Right forelimb (tissue), 1 donor: Measurements from ENCODE around the gene RHBDL2.
"Not testable (repeated sequence)": the region's sequence is repeated elsewhere in the genome, so short reads cannot be mapped to it uniquely, and the experiment has no call there.

ENCODE experiments used
- DNase-seq: peaks from one replicate; pipeline ENCODE4 v3.0.0-alpha.2; 2018

Gene RHBDL2, protein sequence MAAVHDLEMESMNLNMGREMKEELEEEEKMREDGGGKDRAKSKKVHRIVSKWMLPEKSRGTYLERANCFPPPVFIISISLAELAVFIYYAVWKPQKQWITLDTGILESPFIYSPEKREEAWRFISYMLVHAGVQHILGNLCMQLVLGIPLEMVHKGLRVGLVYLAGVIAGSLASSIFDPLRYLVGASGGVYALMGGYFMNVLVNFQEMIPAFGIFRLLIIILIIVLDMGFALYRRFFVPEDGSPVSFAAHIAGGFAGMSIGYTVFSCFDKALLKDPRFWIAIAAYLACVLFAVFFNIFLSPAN

DNA sequence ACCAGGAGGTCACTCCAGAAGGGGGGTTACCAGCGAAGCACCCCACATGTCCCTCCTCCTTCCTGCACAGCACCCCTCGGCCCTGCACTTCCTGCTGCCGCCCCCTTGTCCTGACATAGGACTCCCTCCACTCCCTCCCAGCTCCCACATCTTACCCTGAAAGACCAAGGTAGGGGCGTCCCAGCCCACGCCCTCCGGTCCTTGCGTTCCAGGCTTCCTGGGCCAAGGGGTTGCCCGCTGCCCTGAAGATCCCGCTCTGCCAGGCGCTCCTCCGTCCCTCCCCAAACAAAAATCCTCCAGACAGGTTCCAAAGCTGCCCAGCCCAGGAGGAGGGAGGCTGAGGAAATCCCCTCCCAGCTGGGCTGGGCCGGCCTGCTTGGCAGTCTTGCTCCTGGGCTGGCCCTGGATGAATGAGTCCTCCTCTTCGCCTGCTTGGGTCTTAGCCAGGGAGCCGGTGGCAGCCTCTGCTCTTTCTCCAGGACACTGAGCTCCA, at the start of gene RHBDL2:
Gene RHBDL2, minus strand, starts transcription at position 304 of the 493 bp plus-strand sequence. CDS start 22,618 bp downstream, outside the sequence.
- peak; percentile 76 for DNase-seq

DNA sequence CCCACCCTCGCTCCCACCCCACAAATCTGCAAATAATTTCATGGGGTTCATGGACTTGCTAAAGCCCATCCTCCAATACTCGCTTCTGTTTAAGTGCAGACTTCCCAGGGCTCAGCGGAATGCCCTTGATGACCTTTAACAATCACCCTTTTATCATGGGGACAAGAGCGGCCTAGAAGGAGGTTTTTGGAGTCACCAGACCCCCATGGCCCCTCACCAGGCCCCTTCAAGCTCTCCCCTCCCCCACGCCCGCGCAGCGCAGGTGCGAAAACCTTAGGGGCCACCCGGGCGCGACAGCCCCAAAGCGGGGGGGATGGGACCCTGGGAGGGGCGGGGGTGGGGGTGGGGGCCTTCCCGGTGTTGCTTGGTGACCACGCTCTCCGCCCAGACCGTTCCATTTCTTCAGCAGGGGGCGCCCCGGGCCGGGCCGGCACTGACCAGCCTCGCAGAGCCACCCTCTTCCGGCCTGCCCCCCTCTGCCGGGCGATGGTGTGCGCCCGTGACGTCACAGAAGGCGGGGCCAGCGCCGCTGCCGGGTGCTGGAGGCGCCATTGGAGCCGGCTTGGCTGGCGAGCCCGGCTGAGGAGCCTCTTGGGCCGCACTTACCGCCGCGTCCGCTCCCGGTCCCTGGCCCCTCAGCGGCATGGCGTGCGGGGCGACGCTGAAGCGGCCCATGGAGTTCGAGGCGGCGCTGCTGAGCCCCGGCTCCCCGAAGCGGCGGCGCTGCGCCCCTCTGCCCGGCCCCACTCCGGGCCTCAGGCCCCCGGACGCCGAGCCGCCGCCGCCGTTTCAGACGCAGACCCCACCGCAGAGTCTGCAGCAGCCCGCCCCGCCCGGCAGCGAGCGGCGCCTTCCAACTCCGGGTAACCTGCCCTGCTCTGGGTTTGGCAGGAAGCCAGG, 49.4 kb upstream of the RHBDL2 start, which contains the start of gene AKIRIN1:
Gene AKIRIN1, plus strand, starts transcription at position 539 of the 900 bp plus-strand sequence. Its CDS starts 105 bp downstream, at position 644.
- DNase-seq = peak; percentile 100

DNA sequence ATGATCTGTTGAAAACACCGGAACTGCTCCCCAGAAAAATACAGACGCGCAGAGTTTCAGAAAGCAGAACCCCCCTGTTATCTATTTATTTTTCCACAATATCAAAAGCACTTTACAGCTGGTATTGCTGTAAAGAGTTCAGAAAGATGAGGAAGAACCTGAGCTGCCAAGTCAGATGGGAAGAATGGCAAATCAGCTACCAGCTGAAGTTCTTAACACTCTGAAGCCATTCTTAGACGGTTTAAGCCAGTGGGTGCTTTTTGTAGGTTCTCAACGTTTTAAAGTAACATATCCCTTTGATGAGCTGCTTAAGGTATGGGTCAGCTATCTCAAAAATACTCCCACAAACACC, 48.7 kb upstream of the RHBDL2 start:
- DNase-seq = no peak

DNA sequence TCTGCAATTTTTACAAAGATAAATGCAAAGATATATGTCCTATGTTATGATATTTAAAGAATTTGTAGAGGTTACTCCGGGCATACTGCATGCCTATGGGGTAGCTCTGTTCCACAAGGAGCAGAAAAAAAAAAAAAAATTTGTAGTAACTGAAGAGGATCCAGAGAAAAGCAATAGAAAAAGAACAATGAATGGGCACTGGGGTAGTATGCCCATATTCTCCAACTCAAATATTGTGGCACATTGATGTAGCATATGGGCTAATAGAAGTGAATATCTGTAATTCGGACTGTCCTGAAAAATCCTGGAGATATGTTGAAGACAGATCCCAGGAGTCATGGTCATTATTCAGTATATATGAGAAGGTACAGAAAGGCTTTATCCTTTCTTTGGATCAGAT, 48.3 kb upstream of the RHBDL2 start:
- DNase-seq = no peak

DNA sequence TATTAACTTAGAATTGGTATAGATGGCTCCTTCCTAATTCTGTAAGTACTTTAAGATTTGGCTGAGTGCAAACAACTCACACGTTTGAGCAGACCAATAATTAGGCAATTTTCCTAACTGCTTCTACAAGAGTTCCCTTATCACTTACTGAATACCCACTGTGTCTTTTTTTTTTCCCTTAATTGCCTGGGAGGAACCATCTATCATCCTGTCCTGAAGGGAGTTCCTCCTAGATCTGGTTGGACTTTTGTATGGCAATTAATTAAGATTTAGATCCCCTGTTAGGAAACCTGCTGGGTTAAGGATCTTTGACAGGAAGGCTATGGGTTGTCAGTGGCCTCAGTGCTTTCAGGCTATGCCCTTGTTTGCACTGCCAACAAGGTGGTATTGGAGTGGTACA, 37.8 kb upstream of the RHBDL2 start:
- DNase-seq = not testable (repeated sequence)

DNA sequence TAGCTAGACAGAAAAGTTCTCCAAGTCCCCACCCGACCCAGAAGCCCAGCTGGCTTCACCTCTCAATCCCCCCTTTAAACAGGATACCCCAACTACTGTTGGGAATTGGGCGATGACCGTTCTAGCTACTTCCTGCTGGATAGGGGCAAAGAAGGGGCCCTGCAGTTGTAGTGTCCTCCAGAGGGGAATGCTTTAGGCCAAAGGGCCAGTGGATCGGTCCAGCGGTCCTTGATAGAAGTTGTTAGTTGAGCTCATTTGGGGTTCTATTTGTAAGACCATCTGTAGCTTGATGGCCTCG, 36.6 kb upstream of the RHBDL2 start:
- not testable (repeated sequence) for DNase-seq

DNA sequence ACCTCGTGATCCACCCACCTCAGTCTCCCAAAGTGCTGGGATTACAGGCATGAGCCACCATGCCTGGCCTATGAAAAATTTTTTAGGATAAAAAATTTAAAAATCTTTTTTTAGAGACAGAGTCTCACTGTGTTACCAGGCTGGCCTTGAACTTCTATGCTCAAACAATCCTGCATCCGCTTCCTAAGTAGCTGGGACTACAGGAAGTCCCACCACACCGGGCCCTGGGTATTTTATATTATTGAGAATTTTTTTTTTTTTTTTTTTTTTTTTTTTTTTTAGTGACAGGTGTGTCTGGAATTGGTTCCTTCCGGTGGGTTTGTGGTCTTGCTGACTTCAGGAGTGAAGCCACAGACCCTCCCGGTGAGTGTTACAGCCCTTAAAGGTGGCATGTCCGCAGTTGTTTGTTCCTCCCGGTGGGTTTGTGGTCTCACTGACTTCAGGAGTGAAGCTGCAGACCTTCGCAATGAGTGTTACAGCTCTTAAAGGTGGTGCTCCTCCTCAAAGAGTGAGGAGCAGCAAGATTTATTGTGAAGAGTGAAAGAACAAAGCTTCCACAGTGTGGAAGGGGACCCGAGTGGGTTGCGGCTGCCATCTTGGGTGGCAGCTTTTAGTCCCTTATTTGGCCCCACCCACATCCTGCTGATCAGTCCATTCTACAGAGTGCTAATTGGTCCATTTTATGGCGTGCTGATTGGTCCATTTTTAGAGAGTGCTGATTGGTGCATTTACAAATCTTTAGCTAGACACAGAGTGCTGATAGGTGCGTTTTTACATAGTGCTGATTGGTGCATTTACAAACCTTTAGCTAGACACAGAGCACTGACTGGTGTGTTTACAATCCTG, 36.0 kb upstream of the RHBDL2 start:
- not testable (repeated sequence) for DNase-seq

DNA sequence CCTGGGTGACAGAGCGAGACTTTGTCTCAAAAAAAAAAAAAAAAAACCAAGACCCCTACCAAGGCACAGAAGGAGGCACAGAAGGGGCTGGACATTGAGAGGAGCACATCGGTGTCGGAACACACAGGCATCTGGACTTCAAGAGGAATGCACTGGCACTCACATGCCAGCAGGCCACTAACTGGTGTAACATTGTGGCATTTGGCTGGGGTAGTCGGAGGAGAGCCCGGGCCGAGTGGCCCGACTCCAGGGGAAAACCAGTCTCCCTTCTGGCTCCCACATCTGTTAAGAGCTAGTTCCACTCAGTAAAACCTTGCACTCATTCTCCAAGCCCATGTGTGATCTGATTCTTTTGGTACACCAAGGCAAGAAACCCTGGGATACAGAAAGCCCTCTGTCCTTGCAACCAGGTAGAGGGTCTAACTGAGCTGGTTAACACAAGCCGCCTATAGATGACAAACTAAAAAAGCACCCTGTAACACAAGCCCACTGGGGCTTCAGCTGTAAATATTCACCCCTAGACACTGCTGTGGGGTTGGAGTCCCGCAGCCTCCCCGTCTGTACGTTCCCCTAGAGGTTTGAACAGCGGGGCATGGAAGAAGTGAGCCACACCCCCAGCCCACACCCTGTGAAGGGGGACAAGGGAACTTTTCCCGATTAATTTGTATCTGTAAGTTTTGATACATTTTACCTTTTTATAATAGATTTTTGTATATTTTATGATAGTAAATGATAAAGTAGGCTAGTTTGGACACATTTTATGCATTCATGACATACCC, 32.2 kb upstream of the RHBDL2 start:
- no peak for DNase-seq

DNA sequence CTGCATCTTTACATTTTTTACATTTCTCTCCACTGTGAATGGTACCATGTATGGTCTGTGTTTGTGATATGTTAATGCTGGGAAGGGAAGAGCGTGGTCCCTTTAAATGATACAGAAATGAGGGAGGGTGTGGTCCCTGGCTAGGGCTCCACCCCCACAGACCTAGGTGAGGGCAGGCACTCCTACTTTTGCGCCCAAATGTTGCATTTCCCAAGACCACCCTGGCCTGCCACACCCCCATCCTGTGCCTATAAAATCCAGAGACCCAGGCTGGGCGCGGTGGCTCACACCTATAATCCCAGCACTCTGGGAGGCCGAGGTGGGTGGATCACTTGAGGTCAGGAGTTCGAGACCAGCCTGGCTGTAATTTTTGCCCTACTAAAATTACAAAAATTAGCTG, 31.5 kb upstream of the RHBDL2 start:
- DNase-seq = not testable (repeated sequence)

DNA sequence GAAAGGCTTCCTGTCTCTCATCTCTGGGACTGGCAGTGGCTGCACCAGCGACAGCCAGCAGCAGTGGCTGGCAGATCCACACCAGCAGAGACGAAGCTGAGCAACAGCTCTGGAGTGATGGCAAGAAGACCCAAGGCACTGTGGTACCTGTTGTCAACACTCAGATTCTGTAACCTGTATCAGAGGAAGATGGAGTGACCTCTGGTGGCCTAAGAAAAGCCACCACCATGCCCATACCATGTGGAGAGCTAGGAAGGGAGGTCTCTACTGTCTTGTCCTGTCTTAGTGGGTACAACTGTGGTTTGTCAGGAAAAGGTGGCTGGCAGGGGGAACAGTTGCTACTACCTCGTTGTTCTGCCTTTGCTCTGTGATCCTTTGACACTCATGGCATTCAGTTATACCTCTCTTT, 22.5 kb upstream of the RHBDL2 start:
- no peak for DNase-seq

DNA sequence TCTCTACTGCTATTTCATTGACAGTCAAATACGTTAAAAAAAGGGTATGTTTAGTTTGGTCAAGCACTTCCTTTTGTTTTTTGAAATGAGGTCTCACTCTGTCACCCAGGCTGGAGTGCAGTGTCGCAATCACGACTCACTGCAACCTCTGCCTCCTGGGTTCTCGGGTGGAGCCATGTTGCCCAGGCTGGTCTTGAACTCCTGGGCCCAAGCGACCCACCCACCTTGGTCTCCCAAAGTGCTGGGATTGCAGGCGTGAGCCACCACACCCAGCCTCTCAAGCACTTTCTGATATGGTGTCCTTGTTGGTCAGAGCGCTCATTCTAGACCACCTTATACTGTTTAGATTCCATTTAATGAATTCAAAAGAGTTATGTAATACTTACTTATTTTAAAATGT, 20.9 kb upstream of the RHBDL2 start:
- no peak for DNase-seq

DNA sequence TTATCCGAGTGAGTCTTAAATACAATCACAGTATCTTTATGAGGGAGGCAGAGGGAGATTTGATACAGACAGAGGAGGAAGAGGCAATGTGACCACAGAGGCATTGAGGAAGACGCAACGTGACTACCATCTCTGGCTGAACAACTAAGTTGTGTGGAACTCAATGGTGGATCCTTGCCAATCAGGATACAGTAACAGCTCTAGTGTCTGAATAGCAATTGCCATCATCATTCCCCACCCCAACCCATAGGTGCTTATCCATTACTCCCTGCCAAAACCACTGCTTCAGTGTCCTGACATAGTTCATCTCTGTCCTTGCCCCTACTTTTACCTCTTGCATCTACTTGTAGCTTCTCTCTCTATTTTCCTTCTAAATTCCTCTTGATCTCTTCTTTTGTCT, 20.5 kb upstream of the RHBDL2 start:
- DNase-seq = no peak

DNA sequence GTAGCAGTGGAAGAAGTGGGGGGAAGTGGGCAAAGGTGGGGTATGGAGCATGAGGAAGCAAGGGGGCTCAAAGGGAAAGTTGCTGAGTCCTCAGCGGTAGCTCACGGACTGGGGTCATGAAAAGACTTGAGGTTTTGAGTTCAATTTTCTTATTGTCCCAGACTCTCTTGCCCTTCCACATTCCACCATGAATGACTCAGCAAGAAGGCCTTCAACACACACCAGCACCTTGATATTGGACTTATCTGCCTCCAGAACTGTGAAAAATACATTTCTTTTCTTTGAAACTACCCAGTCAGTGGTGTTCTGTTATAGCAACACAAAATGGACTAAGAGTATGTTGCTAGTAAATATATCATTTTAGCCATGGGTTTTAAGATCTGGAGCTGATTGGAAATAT, 17.3 kb upstream of the RHBDL2 start:
- no peak for DNase-seq

DNA sequence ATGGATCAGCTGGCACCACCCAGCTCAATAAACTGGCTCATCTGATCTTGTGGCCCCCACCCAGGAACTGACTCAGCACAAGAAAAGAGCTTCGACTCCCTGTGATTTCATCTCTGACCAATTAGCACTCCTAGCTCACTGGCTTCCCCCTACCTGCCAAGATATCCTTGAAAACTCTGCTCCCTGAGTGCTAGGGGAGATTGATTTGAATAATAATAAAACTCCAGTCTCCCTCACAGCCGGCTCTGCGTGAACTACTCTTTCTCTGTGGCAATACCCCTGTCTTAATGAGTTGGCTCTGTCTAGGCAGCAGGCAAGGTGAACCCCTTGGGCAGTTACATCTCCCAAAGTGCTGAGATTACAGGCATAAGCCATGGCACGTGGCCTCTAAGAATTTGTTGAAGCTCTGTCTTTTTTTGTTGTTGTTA, 11.8 kb upstream of the RHBDL2 start:
- no peak for DNase-seq

DNA sequence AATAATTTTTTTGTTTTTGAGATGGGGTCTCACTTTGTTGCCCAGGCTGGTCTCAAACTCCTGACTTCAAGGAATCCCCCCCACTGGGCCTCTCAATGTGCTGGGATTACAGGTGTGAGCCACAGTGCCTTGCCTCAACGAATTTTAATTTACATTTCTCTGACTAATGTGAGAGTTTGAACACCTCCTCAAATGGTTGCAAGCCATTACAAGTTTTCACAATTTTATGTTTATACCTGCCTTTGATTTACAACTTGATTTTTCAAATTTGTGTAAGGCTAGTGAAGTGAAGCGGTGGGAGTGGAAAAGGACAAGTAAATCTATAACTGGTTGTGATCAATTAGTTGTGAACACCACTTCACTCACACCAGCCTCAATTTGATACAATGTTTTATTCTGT, 8.9 kb upstream of the RHBDL2 start:
- no peak for DNase-seq

DNA sequence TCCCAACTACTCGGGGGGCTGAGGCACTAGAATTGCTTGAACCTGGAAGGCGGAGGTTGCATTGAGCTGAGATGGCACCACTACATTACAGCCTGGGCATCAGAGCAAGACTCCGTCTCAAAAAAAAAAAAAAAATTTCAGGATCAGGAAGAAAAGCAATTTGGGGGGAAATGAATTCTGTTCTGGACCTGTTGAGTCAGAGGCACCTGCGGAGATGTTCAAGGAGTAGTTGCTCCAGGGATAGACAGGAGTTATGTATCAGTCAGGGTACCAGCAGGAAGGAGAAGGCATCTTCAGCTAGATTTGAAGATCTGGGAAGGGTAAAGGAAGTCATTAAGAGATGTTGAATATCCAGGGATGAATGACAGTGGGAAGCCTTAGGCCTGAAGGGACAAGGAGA, 2.9 kb upstream of the RHBDL2 start:
- no peak for DNase-seq

DNA sequence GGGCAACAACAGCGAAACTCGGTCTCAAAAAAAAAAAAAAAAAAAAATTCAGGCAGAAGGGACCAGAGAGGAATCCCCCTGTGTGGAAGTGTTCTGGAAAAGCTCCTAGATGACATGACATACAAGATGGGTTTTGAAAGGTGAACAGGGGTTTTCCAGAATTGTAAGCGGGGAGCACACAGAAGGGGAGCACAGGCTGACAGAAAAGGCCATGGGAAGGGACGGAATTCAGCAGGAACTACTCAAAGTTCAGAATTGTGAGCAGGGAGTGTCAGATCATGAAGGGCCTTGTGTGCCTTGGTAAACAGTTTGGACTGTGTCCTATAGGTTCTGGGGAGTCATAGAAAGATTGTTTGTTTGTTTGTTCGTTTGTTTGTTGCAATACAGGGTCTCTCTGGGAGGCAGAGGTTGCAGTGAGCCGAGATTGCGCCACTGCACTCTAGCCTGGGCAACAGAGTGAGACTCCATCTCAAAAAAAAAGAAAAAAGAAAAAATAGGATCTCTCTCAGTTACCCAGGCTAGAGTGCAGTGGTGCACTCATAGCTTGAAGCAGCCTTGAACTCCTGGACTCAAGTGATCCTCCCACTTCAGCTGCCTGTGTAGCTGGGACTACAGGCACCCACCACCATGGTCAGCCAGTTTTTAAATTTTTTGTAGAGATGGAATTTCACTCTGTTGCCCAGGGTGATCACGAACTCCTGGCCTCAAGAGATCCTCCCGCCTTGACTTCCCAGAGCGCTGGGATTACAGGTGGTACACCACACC, 1.2 kb upstream of the RHBDL2 start:
- no peak for DNase-seq

DNA sequence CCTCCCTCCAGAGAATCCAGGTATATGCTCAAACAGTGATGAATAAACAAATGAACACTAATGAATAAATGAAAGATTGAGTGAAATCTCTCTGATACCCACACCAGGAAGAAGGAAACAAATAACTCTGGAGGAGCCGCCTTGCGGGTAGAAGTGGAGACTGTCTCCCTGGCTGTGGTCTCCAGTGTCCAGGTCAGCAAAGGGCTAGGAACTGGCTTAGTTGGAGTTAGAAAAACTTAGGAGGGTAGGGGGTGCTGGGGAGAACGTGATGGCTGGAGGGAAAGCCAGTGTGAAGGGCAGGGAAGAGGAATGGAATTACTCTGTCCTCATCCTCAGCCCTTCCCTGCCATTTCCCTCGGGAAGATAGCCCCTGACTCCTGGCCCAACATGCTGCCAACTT, 537 bp downstream of the RHBDL2 start:
- no peak for DNase-seq

DNA sequence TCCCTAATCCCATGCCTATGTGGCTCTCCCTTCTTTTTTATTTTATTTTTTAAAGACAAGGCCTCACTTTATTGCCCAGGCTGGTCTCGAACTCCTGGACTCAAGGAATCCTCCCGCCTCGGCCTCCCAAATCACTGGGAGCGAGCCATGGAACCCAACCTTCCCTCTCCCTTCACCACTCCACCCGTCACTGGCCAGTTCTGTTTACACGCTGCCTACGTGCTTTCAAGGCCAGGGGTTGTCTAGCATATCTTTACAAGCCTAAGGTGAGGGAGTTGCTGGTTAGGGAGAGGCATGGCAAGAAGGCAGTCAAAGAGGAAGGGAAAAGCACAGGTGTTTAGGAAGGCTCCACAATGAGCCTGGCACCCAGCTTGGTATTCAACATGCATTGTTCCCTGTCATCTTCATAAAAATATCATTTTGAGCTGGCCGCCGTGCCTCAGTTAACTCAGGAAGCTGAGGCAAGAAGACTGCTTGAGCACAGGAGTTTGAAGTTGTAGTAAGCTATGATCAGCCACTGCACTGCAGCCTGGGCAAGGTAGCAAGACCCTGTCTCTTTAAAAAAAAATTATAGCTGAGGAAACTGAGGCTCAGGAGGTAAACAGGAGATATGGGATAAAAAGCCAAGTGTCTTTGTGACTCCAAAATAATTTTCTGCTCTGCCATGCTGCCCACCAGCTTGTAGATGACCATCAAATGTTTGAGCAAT, 1.1 kb downstream of the RHBDL2 start:
- DNase-seq = no peak

DNA sequence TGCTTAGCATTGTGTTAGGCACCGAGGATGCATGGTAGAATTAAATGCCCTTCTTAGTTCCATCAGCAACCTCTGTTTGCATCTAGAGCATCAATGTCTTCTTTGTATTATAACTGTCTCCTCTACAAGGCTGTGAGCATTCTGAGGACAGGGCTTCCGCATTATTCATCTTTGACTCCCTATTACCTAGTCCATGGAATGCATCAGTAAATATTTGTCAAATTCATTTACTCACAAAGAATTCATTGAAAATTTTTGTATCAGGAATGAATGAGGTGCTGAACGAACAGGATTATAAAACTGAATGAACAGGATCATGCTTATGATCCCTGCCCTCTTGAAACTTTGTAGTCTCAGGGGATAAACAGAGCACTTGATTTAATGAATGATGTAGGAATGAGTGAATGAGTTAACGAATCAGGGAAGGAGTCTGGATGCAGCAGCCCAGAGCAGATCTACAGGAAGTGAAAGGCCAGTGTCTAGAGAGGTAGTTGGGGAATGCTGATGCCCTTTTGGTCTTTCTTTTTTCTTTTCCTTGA, 2.8 kb downstream of the RHBDL2 start:
- DNase-seq = no peak

DNA sequence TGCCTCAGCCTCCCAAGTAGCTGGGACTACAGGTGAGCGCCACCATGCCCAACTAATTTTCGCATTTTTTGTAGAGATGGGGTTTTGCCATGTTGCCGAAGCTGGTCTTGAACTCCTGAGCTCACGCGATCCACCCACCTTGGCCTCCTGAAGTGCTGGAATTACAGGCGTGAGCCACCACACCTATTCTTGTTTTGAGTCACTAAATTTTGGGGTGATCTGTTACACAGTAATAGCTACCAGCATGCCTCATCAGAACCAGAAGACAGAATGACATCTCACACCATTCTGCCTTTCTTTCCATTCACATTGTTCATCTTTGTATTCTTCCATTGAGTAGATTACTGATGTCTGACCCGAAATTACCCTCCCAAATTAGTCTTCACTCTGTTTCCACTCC, 9.1 kb downstream of the RHBDL2 start:
- no peak for DNase-seq
